Stomach (tissue), 9 donors: Measurements from ENCODE around the gene RELN. TPM values are rescaled to one million over a fixed set of nuclear protein-coding genes. Genes with fewer than 3 reads are reported as not detected.

Experiments used
- DNase-seq, 2 donors: peaks; one replicate each; pipeline versions ENCODE4 v3.0.0 to v3.0.0-alpha.2; 2013 to 2019
- H3K27ac ChIP-seq, 5 donors: fragments of 200-600 bp in 4 of 5; sonication (generic) in 4 of 5; one replicate each; pipeline ENCODE4 v1.5.1; 2013 to 2019; ENCODE audit warnings: mild to moderate bottlenecking in 1 of 5, moderate library complexity in 1 of 5
- H3K27me3 ChIP-seq, 3 donors: fragments of 200-600 bp; sonication (generic); one replicate each; pipeline ENCODE4 v1.5.1; 2017 to 2019; ENCODE audit warnings: mixed run types in 1 of 3
- H3K36me3 ChIP-seq, 4 donors: fragments of 200-600 bp; sonication (generic); 1 replicate in 3 of 4; 2 replicates in 1 of 4; pipeline ENCODE4 v1.5.1; 2016 to 2019
- H3K4me1 ChIP-seq, 4 donors: fragments of 200-600 bp; sonication (generic); one replicate each; pipeline ENCODE4 v1.5.1; 2016 to 2019
- H3K4me3 ChIP-seq, 4 donors: fragments of 200-600 bp; sonication (generic) in 3 of 4; one replicate each; pipeline ENCODE4 v1.5.1; 2016 to 2019; ENCODE audit warnings: mild to moderate bottlenecking in 1 of 4
- H3K9me3 ChIP-seq, 4 donors: fragments of 200-600 bp; sonication (generic); one replicate each; pipeline ENCODE4 v1.5.1; 2016 to 2019
- CTCF ChIP-seq, 7 experiments: fragments of 450-650 bp in 4 of 7; fragments of 200-600 bp in 3 of 7; sonication (generic) in 3 of 7; IDR thresholded peaks; one replicate each; pipeline ENCODE4 v1.5.1; 2016 to 2019; ENCODE audit warnings: antibody characterized with exemption in 7 of 7, control low read depth in 2 of 7, mild to moderate bottlenecking in 1 of 7
- EP300 ChIP-seq: sonication (generic); formaldehyde crosslinking; IDR thresholded peaks from one replicate; pipeline ENCODE4 v1.6.1; 2017; ENCODE audit warnings: antibody characterized with exemption
- POLR2A ChIP-seq, 4 donors: fragments of 450-650 bp; IDR thresholded peaks; one replicate each; pipeline ENCODE4 v1.6.1; 2016; ENCODE audit warnings: antibody characterized with exemption in 4 of 4, control low read depth in 2 of 4, mild to moderate bottlenecking in 1 of 4, moderate library complexity in 1 of 4
- POLR2AphosphoS5 ChIP-seq, 3 donors: sonication (generic); formaldehyde crosslinking; IDR thresholded peaks; one replicate each; pipeline ENCODE4 v1.6.1; 2016; ENCODE audit warnings: antibody characterized with exemption in 3 of 3
- WGBS, 5 donors: extraction: QIAGEN DNeasy Blood & Tissue Kit in 3 of 5; methylation state at CpG; one replicate each; pipeline versions ENCODE4 v1.1.5 to v1.1.7; 2013 to 2018; 5-methylcytosine and 5-hydroxymethylcytosine counted together
- intact Hi-C: fragments of 100-400 bp; cut with DNase I; formaldehyde crosslinking; loops from one replicate; pipeline ENCODE4 v1.15.1; 2023; ENCODE audit warnings: low total_unique reads
- polyA plus RNA-seq, 3 donors: library from polyadenylated mRNA; stranded (reverse); fragments of 200-250 nt; gene quantifications; one replicate each; pipeline ENCODE4 v1.2.3, GENCODE V29; 2013
- total RNA-seq, 5 donors: library from RNA; depleted of rRNA; stranded (reverse); fragments of >200 nt; gene quantifications; one replicate each; pipeline versions ENCODE4 v1.1.0 to v1.2.3, GENCODE V29; 2014 to 2016
- donor health status: healthy with polysubstance abuse.
- donor health status: Bipolar disorder and iron deficiency.
- donor health status: healthy.

The RELN gene
- total and polyA plus RNA-seq, 8 donors = 0.19 to 14.3 (median 2.2) TPM

GRCh38 chr7:103833401-103833800 is 156.1 kb downstream of the RELN start:
- 75 to 83% (median 78%) methylated on average over 3 of the region's 3 CpGs for WGBS, 5 donors
- DNase-seq = no peak
- H3K27me3 ChIP-seq = no peaks in the 10 kb centered on the region
- no peaks in the 10 kb centered on the region for H3K9me3 ChIP-seq
- H3K27ac ChIP-seq = no peak overlapping the region
- no peak overlapping the region for H3K4me3 ChIP-seq
- intact Hi-C loops = no loop called here
- TF ChIP-seq POLR2A (IDR thresholded peaks at IDR 0.05) (no peak), POLR2AphosphoS5 (IDR thresholded peaks at IDR 0.05) (no peak), EP300 (no peak), CTCF (IDR thresholded peaks at IDR 0.05) (no peak)
- H3K36me3 ChIP-seq = no peaks in the 10 kb centered on the region
- H3K4me1 ChIP-seq = no peaks in the 10 kb centered on the region

GRCh38 chr7:103832438-103832837 is 157.0 kb downstream of the RELN start:
- TF ChIP-seq EP300 = no peak
- no peak for TF ChIP-seq POLR2A (IDR thresholded peaks at IDR 0.05)
- TF ChIP-seq POLR2AphosphoS5 (IDR thresholded peaks at IDR 0.05) = no peak
- no peak for TF ChIP-seq CTCF (IDR thresholded peaks at IDR 0.05)
- Histone ChIP-seq H3K4me3 (no peak overlapping the region), H3K27ac (no peak overlapping the region), H3K27me3 (no peaks in the 10 kb centered on the region), H3K9me3 (no peaks in the 10 kb centered on the region), H3K36me3 (no peaks in the 10 kb centered on the region), H3K4me1 (no peaks in the 10 kb centered on the region)
- DNase-seq = no peak
- intact Hi-C loops = no loop called here
- 45 to 87% (median 79%) methylated on average over 2 of the region's 2 CpGs for WGBS, 5 donors

- Histone ChIP-seq H3K4me1 (no peaks in the 10 kb centered on the region), H3K9me3 (no peaks in the 10 kb centered on the region), H3K4me3 (no peak overlapping the region), H3K27me3 (no peaks in the 10 kb centered on the region), H3K36me3 (no peaks in the 10 kb centered on the region), H3K27ac (no peak overlapping the region)
- intact Hi-C loops = no loop called here
- no peak for DNase-seq
- TF ChIP-seq POLR2A (IDR thresholded peaks at IDR 0.05) = no peak
- TF ChIP-seq POLR2AphosphoS5 (IDR thresholded peaks at IDR 0.05) = no peak
- TF ChIP-seq CTCF (IDR thresholded peaks at IDR 0.05) = no peak
- TF ChIP-seq EP300 = no peak
Observed at GRCh38 chr7:103824251-103824650, 165.2 kb downstream of the RELN start.

- Histone ChIP-seq H3K36me3 (no peaks in the 10 kb centered on the region), H3K4me1 (no peaks in the 10 kb centered on the region), H3K27ac (no peak overlapping the region), H3K9me3 (no peaks in the 10 kb centered on the region), H3K4me3 (no peak overlapping the region), H3K27me3 (no peaks in the 10 kb centered on the region)
- intact Hi-C loops = no loop called here
- TF ChIP-seq POLR2A (IDR thresholded peaks at IDR 0.05) = no peak
- TF ChIP-seq CTCF (IDR thresholded peaks at IDR 0.05) = no peak
- TF ChIP-seq EP300 = no peak
- 85 to 96% (median 89%) methylated on average over 1 of the region's 1 CpG for WGBS, 5 donors
- DNase-seq = no peak
Observed at GRCh38 chr7:103823084-103823483, 166.4 kb downstream of the RELN start.
